Adrenal gland (tissue), 12 donors: ENCODE results near the gene CTNND2. TPM values are rescaled to one million over a fixed set of nuclear protein-coding genes. Genes with fewer than 3 reads are reported as not detected.

ENCODE experiments used
- DNase-seq, 7 donors: peaks; one replicate each; pipeline ENCODE4 v3.0.0-alpha.2; 2019 to 2020
- H3K27ac ChIP-seq, 5 donors: fragments of 200-600 bp; sonication (generic) in 4 of 5; 1 replicate in 3 of 5; 2 replicates in 2 of 5; pipeline versions ENCODE4 v1.5.1 to v1.8.0; 2016 to 2020; ENCODE audit warnings: mild to moderate bottlenecking in 1 of 5
- H3K27me3 ChIP-seq: fragments of 200-600 bp; 2 replicates; pipeline ENCODE4 v1.8.0; 2021
- H3K36me3 ChIP-seq, 2 donors: fragments of 200-600 bp; replicated peaks in 1 of 2; 1 replicate in 1 of 2; 2 replicates in 1 of 2; pipeline versions ENCODE4 v1.5.1 to v1.8.0; 2018 to 2022
- H3K4me1 ChIP-seq, 2 donors: fragments of 200-600 bp; replicated peaks in 1 of 2; 1 replicate in 1 of 2; 2 replicates in 1 of 2; pipeline versions ENCODE4 v1.5.1 to v1.8.0; 2018 to 2021
- H3K4me3 ChIP-seq, 4 donors: fragments of 200-600 bp; sonication (generic) in 3 of 4; one replicate each; pipeline ENCODE4 v1.5.1; 2016 to 2018
- H3K9me3 ChIP-seq, 3 donors: fragments of 200-600 bp; sonication (generic) in 1 of 3; replicated peaks in 1 of 3; 1 replicate in 2 of 3; 2 replicates in 1 of 3; pipeline versions ENCODE4 v1.5.1 to v1.8.0; 2016 to 2021
- CTCF ChIP-seq, 6 experiments: fragments of 450-650 bp in 4 of 6; fragments of 200-600 bp in 2 of 6; sonication (generic) in 1 of 6; IDR thresholded peaks; 1 replicate in 5 of 6; 2 replicates in 1 of 6; pipeline versions ENCODE4 v1.5.1 to v1.8.0; 2016 to 2021; ENCODE audit warnings: antibody characterized with exemption in 6 of 6, mild to moderate bottlenecking in 2 of 6, moderate library complexity in 1 of 6
- POLR2A ChIP-seq, 2 donors: fragments of 450-650 bp; IDR thresholded peaks; one replicate each; pipeline ENCODE4 v1.6.1; 2017; ENCODE audit warnings: antibody characterized with exemption in 2 of 2, mild to moderate bottlenecking in 2 of 2, moderate library complexity in 1 of 2
- WGBS, 4 donors: extraction: QIAGEN DNeasy Blood & Tissue Kit in 2 of 4; methylation state at CpG; one replicate each; pipeline versions ENCODE4 v1.1.5 to v1.1.7; 2013 to 2017; 5-methylcytosine and 5-hydroxymethylcytosine counted together
- intact Hi-C, 2 donors: fragments of 100-400 bp; cut with DNase I; formaldehyde crosslinking; loops; one replicate each; pipeline versions ENCODE4 v1.14.1 to v1.15.0; 2022 to 2023
- polyA plus RNA-seq, 3 donors: library from polyadenylated mRNA; stranded (reverse); fragments of 200-250 nt in 2 of 3; fragments of 350-450 nt in 1 of 3; fragmentation: Illumina TruSeq in 1 of 3; extraction: RNeasy Lipid Tissue Mini Kit (QIAGEN cat#74804) in 1 of 3; gene quantifications; one replicate each; pipeline ENCODE4 v1.2.3, GENCODE V29; 2013 to 2014
- total RNA-seq, 9 donors: library from RNA; depleted of rRNA in 4 of 9; stranded (reverse); fragments of >200 nt in 4 of 9; fragments of 120-200 nt in 1 of 9; fragmentation: NEBNext Ultra II Directional in 1 of 9; extraction: Animal tissue kit (Norgen Biotek cat#: 25700) in 1 of 9; gene quantifications; one replicate each; pipeline versions ENCODE4 v1.1.0 to v1.2.4, GENCODE V29; 2013 to 2023
- donor health status: healthy with polysubstance abuse.
- donor health status: Bipolar disorder and iron deficiency.
- donor health status: DM: yes; HTN: yes; CAD: no.
- donor health status: DM: no; HTN: no; CAD: no.
- donor health status: DM: no; HTN: no; CAD: no.
- donor health status: DM: yes; HTN: yes; CAD: no.

Gene CTNND2
- total and polyA plus RNA-seq, 12 donors: 0.34 to 4.2 (median 1.1) TPM; not detected in 1

- H3K27me3 ChIP-seq: peaks cover 4% of the 10 kb centered on the region
- 49 to 63% (median 56%) methylated on average over 6 of the region's 6 CpGs for WGBS, 4 donors
- no peaks in the 10 kb centered on the region for H3K9me3 ChIP-seq
- intact Hi-C loops: no loop called here
- no peak overlapping the region for H3K4me3 ChIP-seq
- H3K27ac ChIP-seq: no peak overlapping the region
- no peak for TF ChIP-seq POLR2A (IDR thresholded peaks at IDR 0.05)
- TF ChIP-seq CTCF (IDR thresholded peaks at IDR 0.05): no peak
- DNase-seq: no peak
- no peaks in the 10 kb centered on the region for H3K36me3 ChIP-seq
- no peaks in the 10 kb centered on the region for H3K4me1 ChIP-seq
These were observed 914.5 kb downstream of the CTNND2 start for GRCh38 chr5:10989577-10990263.

GRCh38 chr5:10988622-10989021 lies 915.6 kb downstream of the CTNND2 start:
- Histone ChIP-seq H3K9me3 (no peaks in the 10 kb centered on the region), H3K4me3 (no peak overlapping the region), H3K27ac (no peak overlapping the region), H3K4me1 (no peaks in the 10 kb centered on the region), H3K27me3 (peaks cover 4% of the 10 kb centered on the region), H3K36me3 (no peaks in the 10 kb centered on the region)
- intact Hi-C loops: no loop called here
- WGBS, 4 donors: 14 to 46% (median 28%) methylated on average over 2 of the region's 2 CpGs
- TF ChIP-seq CTCF (IDR thresholded peaks at IDR 0.05) (no peak), POLR2A (IDR thresholded peaks at IDR 0.05) (no peak)
- no peak for DNase-seq

- Histone ChIP-seq H3K4me3 (no peak overlapping the region), H3K4me1 (no peaks in the 10 kb centered on the region), H3K36me3 (no peaks in the 10 kb centered on the region), H3K27ac (no peak overlapping the region), H3K9me3 (no peaks in the 10 kb centered on the region), H3K27me3 (peaks cover 4% of the 10 kb centered on the region)
- DNase-seq: peak; percentile 30 to 90 (median 69)
- 9 to 12% (median 10%) methylated on average over 13 to 17 of the region's 17 CpGs for WGBS, 4 donors
- TF ChIP-seq CTCF (IDR thresholded peaks at IDR 0.05): peak; percentile 44 to 67 (median 56)
- no peak for TF ChIP-seq POLR2A (IDR thresholded peaks at IDR 0.05)
- intact Hi-C loops: no loop called here
These were observed 916.2 kb downstream of the CTNND2 start for GRCh38 chr5:10987925-10988504.

GRCh38 chr5:10987276-10987924 lies 916.8 kb downstream of the CTNND2 start:
- Histone ChIP-seq H3K4me3 (no peak overlapping the region), H3K27ac (no peak overlapping the region), H3K27me3 (peaks cover 4% of the 10 kb centered on the region), H3K4me1 (no peaks in the 10 kb centered on the region), H3K9me3 (no peaks in the 10 kb centered on the region), H3K36me3 (no peaks in the 10 kb centered on the region)
- no peak for DNase-seq
- TF ChIP-seq POLR2A (IDR thresholded peaks at IDR 0.05) (no peak), CTCF (IDR thresholded peaks at IDR 0.05) (no peak)
- WGBS, 4 donors: 33 to 60% (median 43%) methylated on average over 8 of the region's 8 CpGs
- intact Hi-C loops: no loop called here
